Stimulated activated naive CD8-positive, alpha-beta T cell treated with anti-CD3 and anti-CD28 coated beads, Interleukin-15, amount 100 ng/mL, for 72 hours (primary cell): Measurements from ENCODE around the gene AURKAIP1.

Source experiments
- ATAC-seq: fragments of 150-1000 bp; cut with Tn5 transposase; 2 replicates; pipeline ENCODE4 v1.10.0; 2021; ENCODE audit warnings: mild to moderate bottlenecking, moderate library complexity
- DNase-seq, 2 donors: peaks; one replicate each; pipeline ENCODE4 v3.0.0; 2021 to 2022
- H3K27ac Mint-ChIP-seq, 2 donors: one replicate each; pipeline ENCODE4 v1.8.0; 2022; ENCODE audit warnings: mild to moderate bottlenecking in 2 of 2, mixed read lengths in 2 of 2, moderate library complexity in 2 of 2
- H3K27me3 Mint-ChIP-seq: one replicate; pipeline ENCODE4 v1.8.0; 2022; ENCODE audit warnings: mixed read lengths
- H3K4me1 Mint-ChIP-seq: one replicate; pipeline ENCODE4 v1.8.0; 2022; ENCODE audit warnings: mild to moderate bottlenecking, mixed read lengths
- H3K4me3 Mint-ChIP-seq, 2 donors: one replicate each; pipeline ENCODE4 v1.8.0; 2022; ENCODE audit warnings: mild to moderate bottlenecking in 2 of 2, mixed read lengths in 2 of 2, moderate library complexity in 1 of 2
- H3K9me3 Mint-ChIP-seq, 2 donors: one replicate each; pipeline ENCODE4 v1.8.0; 2022; ENCODE audit warnings: mixed read lengths in 2 of 2

Gene AURKAIP1

GRCh38 chr1:1331068-1331965, 43.7 kb downstream of the AURKAIP1 start, which contains the start of gene TAS1R3:
TAS1R3 (plus strand) TSS chr1:1331280; CDS start chr1:1331346, 66 bp downstream.
- H3K27ac Mint-ChIP-seq, result peak within 1 kb of the TSS in 1 of 2 donors; percentile 19
- peaks cover 4 to 6% of the 10 kb centered on the region in 2 donors for H3K9me3 Mint-ChIP-seq
- peak; percentile 6 for ATAC-seq

GRCh38 chr1:1330366-1331067, 44.5 kb downstream of the AURKAIP1 start:
- ATAC-seq, result no peak
- peaks cover 26% of the 10 kb centered on the region for H3K4me1 Mint-ChIP-seq
- no peaks in the 10 kb centered on the region for H3K27me3 Mint-ChIP-seq
- H3K4me3 Mint-ChIP-seq, result no peak overlapping the region
- H3K9me3 Mint-ChIP-seq, result peaks cover 4 to 6% of the 10 kb centered on the region in 2 donors
- H3K27ac Mint-ChIP-seq, result no peak overlapping the region
- no peak for DNase-seq

More at GRCh38 chr1:1331068-1331965, 43.7 kb downstream of the AURKAIP1 start, which contains the start of gene TAS1R3:
- no peaks in the 10 kb centered on the region for H3K27me3 Mint-ChIP-seq
- H3K4me3 Mint-ChIP-seq, result no peak within 1 kb of the TSS
- peaks cover 18% of the 10 kb centered on the region for H3K4me1 Mint-ChIP-seq
- DNase-seq, result no peak

GRCh38 chr1:1329304-1330210, 45.5 kb downstream of the AURKAIP1 start:
- ATAC-seq (no peak), DNase-seq (no peak)
- peaks cover 30% of the 10 kb centered on the region for H3K4me1 Mint-ChIP-seq

GRCh38 chr1:1328254-1328653, 46.8 kb downstream of the AURKAIP1 start:
- Mint-ChIP-seq H3K27ac (no peak overlapping the region), H3K4me3 (no peak overlapping the region), H3K27me3 (no peaks in the 10 kb centered on the region)

More at GRCh38 chr1:1329304-1330210, 45.5 kb downstream of the AURKAIP1 start:
- Mint-ChIP-seq H3K9me3 (peaks cover 4 to 6% of the 10 kb centered on the region in 2 donors), H3K27me3 (no peaks in the 10 kb centered on the region), H3K4me3 (no peak overlapping the region), H3K27ac (no peak overlapping the region)

GRCh38 chr1:1327291-1327690, 47.7 kb downstream of the AURKAIP1 start:
- ATAC-seq (no peak), DNase-seq (no peak)
- Mint-ChIP-seq H3K4me3 (no peak overlapping the region), H3K4me1 (peaks cover 51% of the 10 kb centered on the region), H3K9me3 (peaks cover 4 to 6% of the 10 kb centered on the region in 2 donors), H3K27ac (peak overlapping the region in 1 of 2 donors; percentile 67), H3K27me3 (no peaks in the 10 kb centered on the region)

More at GRCh38 chr1:1328254-1328653, 46.8 kb downstream of the AURKAIP1 start:
- ATAC-seq (no peak), DNase-seq (no peak)
- H3K9me3 Mint-ChIP-seq, result peaks cover 4 to 6% of the 10 kb centered on the region in 2 donors
- peaks cover 41% of the 10 kb centered on the region for H3K4me1 Mint-ChIP-seq

GRCh38 chr1:1326075-1326605, 48.9 kb downstream of the AURKAIP1 start:
- peak overlapping the region; percentile 82 to 91 for H3K4me3 Mint-ChIP-seq
- peaks cover 4 to 6% of the 10 kb centered on the region in 2 donors for H3K9me3 Mint-ChIP-seq
- no peak overlapping the region for H3K27ac Mint-ChIP-seq
- H3K27me3 Mint-ChIP-seq, result no peaks in the 10 kb centered on the region
- ATAC-seq (no peak), DNase-seq (no peak)
- H3K4me1 Mint-ChIP-seq, result peaks cover 62% of the 10 kb centered on the region

GRCh38 chr1:1325288-1326074, 49.5 kb downstream of the AURKAIP1 start:
- no peak for DNase-seq

GRCh38 chr1:1324524-1325287, 50.3 kb downstream of the AURKAIP1 start, which contains the start of the genes CPTP and INTS11:
CPTP (plus strand) TSS chr1:1324802; CDS start chr1:1326911, 2,109 bp downstream.
INTS11 (minus strand) TSS chr1:1324660; CDS start chr1:1324608, 52 bp downstream.
- Mint-ChIP-seq H3K4me3 (peak within 1 kb of the TSS; percentile 90 to 96), H3K4me1 (peaks cover 77% of the 10 kb centered on the region), H3K9me3 (peaks cover 1 to 2% of the 10 kb centered on the region in 2 donors), H3K27ac (peak within 1 kb of the TSS; percentile 98), H3K27me3 (no peaks in the 10 kb centered on the region)
- ATAC-seq, result peak; percentile 86
- DNase-seq, result peak; percentile 95

More at GRCh38 chr1:1325288-1326074, 49.5 kb downstream of the AURKAIP1 start:
- Mint-ChIP-seq H3K4me1 (peaks cover 69% of the 10 kb centered on the region), H3K4me3 (peak overlapping the region; percentile 82 to 91), H3K27me3 (no peaks in the 10 kb centered on the region), H3K9me3 (peaks cover 4 to 6% of the 10 kb centered on the region in 2 donors), H3K27ac (peak overlapping the region; percentile 57 to 89)
- ATAC-seq, result no peak

GRCh38 chr1:1324084-1324523, 50.9 kb downstream of the AURKAIP1 start:
- Mint-ChIP-seq H3K9me3 (no peaks in the 10 kb centered on the region), H3K27ac (peak overlapping the region in 1 of 2 donors; percentile 98), H3K27me3 (no peaks in the 10 kb centered on the region), H3K4me3 (peak overlapping the region; percentile 90 to 91), H3K4me1 (peaks cover 80% of the 10 kb centered on the region)
- DNase-seq, result no peak
- peak; percentile 44 for ATAC-seq
